ENCODE measurements around the gene E2F1.

The E2F1 gene

DNA sequence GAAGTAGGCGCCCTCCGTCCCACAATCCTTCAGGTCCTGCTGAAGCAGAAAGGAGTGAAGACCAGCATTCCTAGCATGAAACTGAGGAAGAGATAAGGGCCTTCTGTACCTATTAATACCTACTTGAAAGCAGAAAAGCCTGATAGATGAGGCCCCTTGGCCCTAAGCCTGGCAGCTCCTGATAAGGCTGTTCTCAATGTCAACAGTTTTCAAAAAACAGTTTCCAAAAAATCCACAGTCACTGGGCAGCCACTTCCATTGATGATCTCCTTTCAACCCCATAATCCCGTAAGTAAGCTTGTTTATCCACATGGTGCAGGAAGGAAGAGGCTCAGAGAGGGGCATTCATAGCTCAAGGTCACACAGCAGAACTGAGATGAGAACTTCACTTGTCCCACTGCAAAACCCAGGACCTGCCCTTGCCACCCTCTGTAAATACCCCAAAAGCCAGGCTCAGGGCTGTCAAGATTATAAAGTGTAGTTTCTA, 2.8 kb upstream of the E2F1 start:
- Histone ChIP-seq H4K8ac (ENCODE audit: low read depth, low read length) (no peak overlapping the region), H3K9ac (ENCODE audit: low read depth, low read length, poor library complexity) (no peak overlapping the region), H3K27ac (replicated peaks; ENCODE audit: low read length) (no peak overlapping the region), H3K18ac (ENCODE audit: low read length) (no peak overlapping the region), H3K27me3 (ENCODE audit: control insufficient read depth in 3 of 3, insufficient read depth in 3 of 3, low read depth in 1 of 3, low read length in 3 of 3) (peaks cover 0 to 12% (median 0%) of the 10 kb centered on the region in 3 experiments), H4K91ac (ENCODE audit: low read depth, low read length, poor library complexity) (no peak overlapping the region), H2BK15ac (ENCODE audit: low read length) (no peak overlapping the region), H2BK12ac (ENCODE audit: low read length) (no peak overlapping the region), H3K9me3 (replicated peaks in 1 of 2; ENCODE audit: control insufficient read depth in 2 of 2, insufficient read depth in 1 of 2, low read depth in 1 of 2, low read length in 2 of 2) (no peaks in the 10 kb centered on the region), H2AK5ac (ENCODE audit: low read depth, low read length) (no peak overlapping the region), H3K4me3 (ENCODE audit: low read length in 2 of 2) (no peak overlapping the region), H2BK120ac (ENCODE audit: low read depth, low read length) (no peak overlapping the region), H2AFZ (ENCODE audit: low read length) (no peak overlapping the region), H3K4ac (ENCODE audit: low read length) (no peak overlapping the region), H3K4me2 (ENCODE audit: insufficient read depth, low read length, poor library complexity, severe bottlenecking) (no peak overlapping the region), H3K79me1 (ENCODE audit: low read depth, low read length) (peaks cover 2% of the 10 kb centered on the region), H2BK5ac (ENCODE audit: low read length) (no peak overlapping the region), H3K23ac (ENCODE audit: low read depth, low read length, poor library complexity) (no peak overlapping the region), H3K36me3 (replicated peaks in 1 of 2; ENCODE audit: control insufficient read depth in 2 of 2, insufficient read depth in 2 of 2, low read length in 2 of 2) (peaks cover 0 to 5% of the 10 kb centered on the region in 2 donors), H3K14ac (ENCODE audit: low read length) (no peak overlapping the region), H3K4me1 (ENCODE audit: control insufficient read depth in 2 of 2, insufficient read depth in 1 of 2, low read depth in 1 of 2, low read length in 2 of 2) (peaks cover 19 to 25% of the 10 kb centered on the region in 2 donors)
- DNase-seq (ENCODE audit: low spot score) = no peak
- no CpG with 5 or more reads among the region's 3 CpGs for WGBS, 2 donors (ENCODE audit: extremely low coverage in 2 of 2, insufficient read length in 2 of 2, insufficient replicate concordance in 1 of 2)

- Histone ChIP-seq H3K9ac (ENCODE audit: low read depth, low read length, poor library complexity) (no peak overlapping the region), H2AK5ac (ENCODE audit: low read depth, low read length) (no peak overlapping the region), H4K91ac (ENCODE audit: low read depth, low read length, poor library complexity) (no peak overlapping the region), H2AFZ (ENCODE audit: low read length) (no peak overlapping the region), H2BK5ac (ENCODE audit: low read length) (no peak overlapping the region), H4K8ac (ENCODE audit: low read depth, low read length) (no peak overlapping the region), H3K4me2 (ENCODE audit: insufficient read depth, low read length, poor library complexity, severe bottlenecking) (no peak overlapping the region), H3K27ac (replicated peaks; ENCODE audit: low read length) (no peak overlapping the region), H3K14ac (ENCODE audit: low read length) (no peak overlapping the region), H2BK15ac (ENCODE audit: low read length) (no peak overlapping the region), H3K23ac (ENCODE audit: low read depth, low read length, poor library complexity) (no peak overlapping the region), H3K4me3 (ENCODE audit: low read length in 2 of 2) (no peak overlapping the region), H3K18ac (ENCODE audit: low read length) (no peak overlapping the region), H2BK120ac (ENCODE audit: low read depth, low read length) (no peak overlapping the region), H3K27me3 (ENCODE audit: control insufficient read depth in 3 of 3, insufficient read depth in 3 of 3, low read depth in 1 of 3, low read length in 3 of 3) (peaks cover 0 to 12% (median 0%) of the 10 kb centered on the region in 3 experiments), H3K79me1 (ENCODE audit: low read depth, low read length) (peaks cover 2% of the 10 kb centered on the region), H3K4me1 (ENCODE audit: control insufficient read depth in 2 of 2, insufficient read depth in 1 of 2, low read depth in 1 of 2, low read length in 2 of 2) (peaks cover 13 to 18% of the 10 kb centered on the region in 2 donors), H3K36me3 (replicated peaks in 1 of 2; ENCODE audit: control insufficient read depth in 2 of 2, insufficient read depth in 2 of 2, low read length in 2 of 2) (peaks cover 0 to 8% of the 10 kb centered on the region in 2 donors), H3K4ac (ENCODE audit: low read length) (no peak overlapping the region), H2BK12ac (ENCODE audit: low read length) (no peak overlapping the region), H3K9me3 (replicated peaks in 1 of 2; ENCODE audit: control insufficient read depth in 2 of 2, insufficient read depth in 1 of 2, low read depth in 1 of 2, low read length in 2 of 2) (no peaks in the 10 kb centered on the region)
- DNase-seq (ENCODE audit: low spot score) = no peak
- WGBS, 2 donors (ENCODE audit: extremely low coverage in 2 of 2, insufficient read length in 2 of 2, insufficient replicate concordance in 1 of 2) = no CpG with 5 or more reads among the region's 3 CpGs
These were observed 2.1 kb upstream of the E2F1 start for GRCh38 chr20:33687993-33688937.

DNA sequence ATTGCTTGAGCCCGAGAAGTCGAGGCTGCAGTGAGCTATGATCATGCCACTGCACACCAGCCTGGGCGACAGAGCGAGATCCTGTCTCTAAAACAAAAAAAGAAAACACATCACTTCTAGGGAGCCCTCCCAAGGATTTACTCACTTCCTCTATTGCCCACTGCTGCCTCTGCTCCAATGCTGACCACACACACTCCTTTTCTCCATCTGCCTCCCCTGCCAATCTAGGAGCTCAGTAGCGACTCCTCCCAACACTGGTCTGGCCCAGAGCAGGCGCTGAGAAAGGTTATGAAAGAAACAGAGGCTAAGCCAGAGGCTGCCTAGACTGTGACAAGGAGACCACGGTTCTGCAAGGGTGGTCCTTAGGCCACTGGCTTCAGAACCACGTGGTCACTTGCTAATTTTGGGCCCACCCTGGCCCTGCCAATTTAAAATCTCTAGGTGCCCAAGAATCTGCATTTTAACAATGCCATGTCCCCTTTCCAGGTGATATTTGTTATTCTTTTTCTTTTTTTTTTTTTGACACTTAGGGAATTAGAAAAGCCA, 1.3 kb upstream of the E2F1 start:
- H3K14ac ChIP-seq (ENCODE audit: low read length) = no peak overlapping the region
- H3K4me2 ChIP-seq (ENCODE audit: insufficient read depth, low read length, poor library complexity, severe bottlenecking) = no peak overlapping the region
- no peak overlapping the region for H3K18ac ChIP-seq (ENCODE audit: low read length)
- H3K9ac ChIP-seq (ENCODE audit: low read depth, low read length, poor library complexity) = no peak overlapping the region
- H3K4me1 ChIP-seq (ENCODE audit: control insufficient read depth in 2 of 2, insufficient read depth in 1 of 2, low read depth in 1 of 2, low read length in 2 of 2) = peaks cover 12 to 15% of the 10 kb centered on the region in 2 donors
- H3K4ac ChIP-seq (ENCODE audit: low read length) = no peak overlapping the region
- H4K91ac ChIP-seq (ENCODE audit: low read depth, low read length, poor library complexity) = no peak overlapping the region
- no peaks in the 10 kb centered on the region for H3K9me3 ChIP-seq (replicated peaks in 1 of 2; ENCODE audit: control insufficient read depth in 2 of 2, insufficient read depth in 1 of 2, low read depth in 1 of 2, low read length in 2 of 2)
- H2AK5ac ChIP-seq (ENCODE audit: low read depth, low read length) = peak overlapping the region; percentile 84
- H2BK15ac ChIP-seq (ENCODE audit: low read length) = no peak overlapping the region
- no peak overlapping the region for H4K8ac ChIP-seq (ENCODE audit: low read depth, low read length)
- peaks cover 0 to 14% of the 10 kb centered on the region in 2 donors for H3K36me3 ChIP-seq (replicated peaks in 1 of 2; ENCODE audit: control insufficient read depth in 2 of 2, insufficient read depth in 2 of 2, low read length in 2 of 2)
- no peak overlapping the region for H3K23ac ChIP-seq (ENCODE audit: low read depth, low read length, poor library complexity)
- H2BK12ac ChIP-seq (ENCODE audit: low read length) = peak overlapping the region; percentile 0
- H3K27ac ChIP-seq (replicated peaks; ENCODE audit: low read length) = no peak overlapping the region
- H3K4me3 ChIP-seq (ENCODE audit: low read length in 2 of 2) = no peak overlapping the region
- H2BK5ac ChIP-seq (ENCODE audit: low read length) = no peak overlapping the region
- no peak overlapping the region for H2BK120ac ChIP-seq (ENCODE audit: low read depth, low read length)
- no peak for DNase-seq (ENCODE audit: low spot score)
- peak overlapping the region; percentile 41 for H2AFZ ChIP-seq (ENCODE audit: low read length)
- H3K27me3 ChIP-seq (ENCODE audit: control insufficient read depth in 3 of 3, insufficient read depth in 3 of 3, low read depth in 1 of 3, low read length in 3 of 3) = peaks cover 0 to 12% (median 0%) of the 10 kb centered on the region in 3 experiments
- no CpG with 5 or more reads among the region's 8 CpGs for WGBS, 2 donors (ENCODE audit: extremely low coverage in 2 of 2, insufficient read length in 2 of 2, insufficient replicate concordance in 1 of 2)
- H3K79me1 ChIP-seq (ENCODE audit: low read depth, low read length) = peaks cover 2% of the 10 kb centered on the region

DNA sequence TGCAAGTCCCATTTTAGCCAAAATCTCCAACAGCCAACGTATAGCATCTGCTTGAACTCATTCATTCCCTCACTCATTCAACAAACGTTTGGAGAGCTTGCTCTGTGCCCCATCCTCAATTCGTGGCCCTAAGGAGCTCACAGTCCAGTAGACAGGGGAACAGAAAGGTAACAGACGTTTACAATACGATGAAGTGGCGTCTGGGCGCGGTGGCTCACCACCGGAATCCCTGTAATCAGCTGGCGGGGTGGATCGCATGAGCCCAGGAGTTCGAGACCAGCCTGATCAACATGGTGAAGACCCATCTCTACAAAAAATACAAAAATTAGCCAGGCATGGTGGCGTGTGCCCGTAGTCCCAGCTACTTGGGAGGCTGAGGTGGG, 790 bp upstream of the E2F1 start:
- Histone ChIP-seq H3K4me3 (ENCODE audit: low read length in 2 of 2) (peak overlapping the region; percentile 42 to 69), H2BK12ac (ENCODE audit: low read length) (peak overlapping the region; percentile 0), H2AFZ (ENCODE audit: low read length) (peak overlapping the region; percentile 84), H2AK5ac (ENCODE audit: low read depth, low read length) (peak overlapping the region; percentile 84), H3K36me3 (replicated peaks in 1 of 2; ENCODE audit: control insufficient read depth in 2 of 2, insufficient read depth in 2 of 2, low read length in 2 of 2) (peaks cover 0 to 19% of the 10 kb centered on the region in 2 donors), H3K9ac (ENCODE audit: low read depth, low read length, poor library complexity) (no peak overlapping the region), H3K27me3 (ENCODE audit: control insufficient read depth in 3 of 3, insufficient read depth in 3 of 3, low read depth in 1 of 3, low read length in 3 of 3) (peaks cover 0 to 12% (median 0%) of the 10 kb centered on the region in 3 experiments), H3K4me1 (ENCODE audit: control insufficient read depth in 2 of 2, insufficient read depth in 1 of 2, low read depth in 1 of 2, low read length in 2 of 2) (peaks cover 12 to 15% of the 10 kb centered on the region in 2 donors), H4K91ac (ENCODE audit: low read depth, low read length, poor library complexity) (no peak overlapping the region), H2BK120ac (ENCODE audit: low read depth, low read length) (peak overlapping the region; percentile 74), H3K14ac (ENCODE audit: low read length) (no peak overlapping the region), H3K23ac (ENCODE audit: low read depth, low read length, poor library complexity) (peak overlapping the region; percentile 48), H4K8ac (ENCODE audit: low read depth, low read length) (no peak overlapping the region), H3K9me3 (replicated peaks in 1 of 2; ENCODE audit: control insufficient read depth in 2 of 2, insufficient read depth in 1 of 2, low read depth in 1 of 2, low read length in 2 of 2) (no peaks in the 10 kb centered on the region), H3K4me2 (ENCODE audit: insufficient read depth, low read length, poor library complexity, severe bottlenecking) (peak overlapping the region; percentile 67), H3K79me1 (ENCODE audit: low read depth, low read length) (peaks cover 2% of the 10 kb centered on the region), H3K18ac (ENCODE audit: low read length) (peak overlapping the region; percentile 88), H3K27ac (replicated peaks; ENCODE audit: low read length) (no peak overlapping the region), H2BK15ac (ENCODE audit: low read length) (peak overlapping the region; percentile 69), H2BK5ac (ENCODE audit: low read length) (no peak overlapping the region), H3K4ac (ENCODE audit: low read length) (peak overlapping the region; percentile 77)
- DNase-seq (ENCODE audit: low spot score) = no peak
- no CpG with 5 or more reads among the region's 14 CpGs for WGBS, 2 donors (ENCODE audit: extremely low coverage in 2 of 2, insufficient read length in 2 of 2, insufficient replicate concordance in 1 of 2)
